ENCODE data around the gene APLF. TPM values are rescaled to one million over a fixed set of nuclear protein-coding genes. Genes with fewer than 3 reads are reported as not detected.

Gene APLF
- total RNA-seq, 4 donors from 2014 or later = 6.9 to 11.6 (median 10.6) TPM

GRCh38 chr2:68562934-68563333 lies 95.5 kb downstream of the APLF start:
- DNase-seq (ENCODE audit: low spot score in 2 of 2) = no peak
- Histone ChIP-seq H3K4me1 (no peaks in the 10 kb centered on the region), H3K9me3 (no peaks in the 10 kb centered on the region), H3K4me3 (no peak overlapping the region), H3K27me3 (no peaks in the 10 kb centered on the region), H3K36me3 (peaks cover 0 to 6% (median 0%) of the 10 kb centered on the region in 3 donors), H3K27ac (no peak overlapping the region)
- no peak for TF ChIP-seq EP300 (IDR thresholded peaks at IDR 0.05)
- TF ChIP-seq CTCF (IDR thresholded peaks at IDR 0.05) = no peak
- TF ChIP-seq POLR2A (IDR thresholded peaks at IDR 0.05) = no peak
- WGBS, 2 donors = 91 to 93% methylated on average over 2 of the region's 2 CpGs

GRCh38 chr2:68564426-68564825 lies 97.0 kb downstream of the APLF start:
- 76 to 78% methylated on average over 2 of the region's 2 CpGs for WGBS, 2 donors

GRCh38 chr2:68565273-68565672 lies 97.9 kb downstream of the APLF start:
- DNase-seq (ENCODE audit: low spot score in 2 of 2) = no peak
- H3K36me3 ChIP-seq = peaks cover 0 to 7% (median 0%) of the 10 kb centered on the region in 3 donors

More at GRCh38 chr2:68564426-68564825, 97.0 kb downstream of the APLF start:
- H3K4me3 ChIP-seq = no peak overlapping the region
- H3K36me3 ChIP-seq = peaks cover 0 to 7% (median 0%) of the 10 kb centered on the region in 3 donors
- no peaks in the 10 kb centered on the region for H3K9me3 ChIP-seq
- H3K27me3 ChIP-seq = no peaks in the 10 kb centered on the region
- no peak for DNase-seq (ENCODE audit: low spot score in 2 of 2)
- TF ChIP-seq POLR2A (IDR thresholded peaks at IDR 0.05) = no peak
- no peak for TF ChIP-seq CTCF (IDR thresholded peaks at IDR 0.05)
- no peak for TF ChIP-seq EP300 (IDR thresholded peaks at IDR 0.05)
- no peak overlapping the region for H3K27ac ChIP-seq
- H3K4me1 ChIP-seq = no peaks in the 10 kb centered on the region

GRCh38 chr2:68565858-68566257 lies 98.5 kb downstream of the APLF start:
- no peaks in the 10 kb centered on the region for H3K4me1 ChIP-seq
- TF ChIP-seq EP300 (IDR thresholded peaks at IDR 0.05) (no peak), POLR2A (IDR thresholded peaks at IDR 0.05) (no peak), CTCF (IDR thresholded peaks at IDR 0.05) (no peak)
- H3K4me3 ChIP-seq = no peak overlapping the region
- peaks cover 0 to 7% (median 0%) of the 10 kb centered on the region in 3 donors for H3K36me3 ChIP-seq
- WGBS, 2 donors = 82 to 86% methylated on average over 4 of the region's 4 CpGs
- no peaks in the 10 kb centered on the region for H3K27me3 ChIP-seq
- H3K9me3 ChIP-seq = no peaks in the 10 kb centered on the region
- no peak overlapping the region for H3K27ac ChIP-seq
- DNase-seq (ENCODE audit: low spot score in 2 of 2) = no peak

More at GRCh38 chr2:68565273-68565672, 97.9 kb downstream of the APLF start:
- Histone ChIP-seq H3K4me3 (no peak overlapping the region), H3K27ac (no peak overlapping the region), H3K27me3 (no peaks in the 10 kb centered on the region), H3K9me3 (no peaks in the 10 kb centered on the region), H3K4me1 (no peaks in the 10 kb centered on the region)
- no peak for TF ChIP-seq POLR2A (IDR thresholded peaks at IDR 0.05)
- TF ChIP-seq EP300 (IDR thresholded peaks at IDR 0.05) = no peak
- TF ChIP-seq CTCF (IDR thresholded peaks at IDR 0.05) = no peak

- no peaks in the 10 kb centered on the region for H3K27me3 ChIP-seq
- no peak overlapping the region for H3K27ac ChIP-seq
- H3K4me3 ChIP-seq = no peak overlapping the region
- no peak for TF ChIP-seq POLR2A (IDR thresholded peaks at IDR 0.05)
- WGBS, 2 donors = 88 to 89% methylated on average over 3 of the region's 3 CpGs
- DNase-seq (ENCODE audit: low spot score in 2 of 2) = no peak
- peaks cover 0 to 7% (median 0%) of the 10 kb centered on the region in 3 donors for H3K36me3 ChIP-seq
- no peaks in the 10 kb centered on the region for H3K9me3 ChIP-seq
- H3K4me1 ChIP-seq = no peaks in the 10 kb centered on the region
These were observed 99.0 kb downstream of the APLF start for GRCh38 chr2:68566362-68566761.

GRCh38 chr2:68568116-68568515 lies 100.7 kb downstream of the APLF start:
- no peak for TF ChIP-seq POLR2A (IDR thresholded peaks at IDR 0.05)
- no peak for TF ChIP-seq CTCF (IDR thresholded peaks at IDR 0.05)
- no peak for TF ChIP-seq EP300 (IDR thresholded peaks at IDR 0.05)
- WGBS, 2 donors = 87 to 89% methylated on average over 1 of the region's 1 CpG
- Histone ChIP-seq H3K27me3 (no peaks in the 10 kb centered on the region), H3K4me1 (no peaks in the 10 kb centered on the region), H3K4me3 (no peak overlapping the region), H3K9me3 (no peaks in the 10 kb centered on the region), H3K36me3 (peaks cover 0 to 7% (median 0%) of the 10 kb centered on the region in 3 donors), H3K27ac (no peak overlapping the region)
- no peak for DNase-seq (ENCODE audit: low spot score in 2 of 2)

Data from tibial nerve (tissue), 4 donors.